ENCODE data around the gene EIF2S3B.

DNA sequence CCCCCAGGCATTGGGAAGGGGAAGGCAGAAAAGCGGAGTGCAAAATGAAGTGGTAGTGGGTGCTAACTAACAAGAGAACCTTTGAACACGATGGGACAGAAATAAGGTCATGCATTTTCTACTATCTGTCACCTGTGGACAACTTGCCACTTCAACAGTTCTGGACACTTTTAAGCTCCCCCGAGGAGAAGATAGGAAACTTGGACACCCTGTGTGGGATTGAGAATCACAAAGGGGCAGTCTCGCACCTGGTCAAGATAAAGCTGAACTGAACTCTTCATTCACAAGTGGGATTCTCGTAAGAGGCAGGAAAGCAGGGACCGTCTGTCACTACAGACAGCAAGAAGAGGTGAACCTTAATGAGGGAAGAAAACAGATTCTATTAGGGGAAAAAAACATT lies 51.6 kb downstream of the EIF2S3B start:
- TF ChIP-seq, protein P1, sequence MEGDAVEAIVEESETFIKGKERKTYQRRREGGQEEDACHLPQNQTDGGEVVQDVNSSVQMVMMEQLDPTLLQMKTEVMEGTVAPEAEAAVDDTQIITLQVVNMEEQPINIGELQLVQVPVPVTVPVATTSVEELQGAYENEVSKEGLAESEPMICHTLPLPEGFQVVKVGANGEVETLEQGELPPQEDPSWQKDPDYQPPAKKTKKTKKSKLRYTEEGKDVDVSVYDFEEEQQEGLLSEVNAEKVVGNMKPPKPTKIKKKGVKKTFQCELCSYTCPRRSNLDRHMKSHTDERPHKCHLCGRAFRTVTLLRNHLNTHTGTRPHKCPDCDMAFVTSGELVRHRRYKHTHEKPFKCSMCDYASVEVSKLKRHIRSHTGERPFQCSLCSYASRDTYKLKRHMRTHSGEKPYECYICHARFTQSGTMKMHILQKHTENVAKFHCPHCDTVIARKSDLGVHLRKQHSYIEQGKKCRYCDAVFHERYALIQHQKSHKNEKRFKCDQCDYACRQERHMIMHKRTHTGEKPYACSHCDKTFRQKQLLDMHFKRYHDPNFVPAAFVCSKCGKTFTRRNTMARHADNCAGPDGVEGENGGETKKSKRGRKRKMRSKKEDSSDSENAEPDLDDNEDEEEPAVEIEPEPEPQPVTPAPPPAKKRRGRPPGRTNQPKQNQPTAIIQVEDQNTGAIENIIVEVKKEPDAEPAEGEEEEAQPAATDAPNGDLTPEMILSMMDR (IDR thresholded peaks at IDR 0.05) = no peak
- TF ChIP-seq POLR2A (IDR thresholded peaks at IDR 0.05; ENCODE audit: low read depth) = no peak
